ENCODE data around the gene GRIK4.

The GRIK4 gene

GRCh38 chr11:120771551-120772060 lies 260.1 kb downstream of the GRIK4 start:
- DNase-seq (ENCODE audit: low read depth in 2 of 2) = no peak
- TF ChIP-seq CTCF (IDR thresholded peaks at IDR 0.05; ENCODE audit: low read depth, low read length) = no peak
- no peak overlapping the region for H3K4me3 ChIP-seq (replicated peaks in 1 of 2; ENCODE audit: low read depth in 2 of 2, low read length in 2 of 2)

- H3K4me3 ChIP-seq (replicated peaks in 1 of 2; ENCODE audit: low read depth in 2 of 2, low read length in 2 of 2) = no peak overlapping the region
- peak; percentile 45 to 63 for DNase-seq (ENCODE audit: low read depth in 2 of 2)
- TF ChIP-seq CTCF (IDR thresholded peaks at IDR 0.05; ENCODE audit: low read depth, low read length) = no peak
Measured at GRCh38 chr11:120773501-120774031, 262.0 kb downstream of the GRIK4 start.

DNA sequence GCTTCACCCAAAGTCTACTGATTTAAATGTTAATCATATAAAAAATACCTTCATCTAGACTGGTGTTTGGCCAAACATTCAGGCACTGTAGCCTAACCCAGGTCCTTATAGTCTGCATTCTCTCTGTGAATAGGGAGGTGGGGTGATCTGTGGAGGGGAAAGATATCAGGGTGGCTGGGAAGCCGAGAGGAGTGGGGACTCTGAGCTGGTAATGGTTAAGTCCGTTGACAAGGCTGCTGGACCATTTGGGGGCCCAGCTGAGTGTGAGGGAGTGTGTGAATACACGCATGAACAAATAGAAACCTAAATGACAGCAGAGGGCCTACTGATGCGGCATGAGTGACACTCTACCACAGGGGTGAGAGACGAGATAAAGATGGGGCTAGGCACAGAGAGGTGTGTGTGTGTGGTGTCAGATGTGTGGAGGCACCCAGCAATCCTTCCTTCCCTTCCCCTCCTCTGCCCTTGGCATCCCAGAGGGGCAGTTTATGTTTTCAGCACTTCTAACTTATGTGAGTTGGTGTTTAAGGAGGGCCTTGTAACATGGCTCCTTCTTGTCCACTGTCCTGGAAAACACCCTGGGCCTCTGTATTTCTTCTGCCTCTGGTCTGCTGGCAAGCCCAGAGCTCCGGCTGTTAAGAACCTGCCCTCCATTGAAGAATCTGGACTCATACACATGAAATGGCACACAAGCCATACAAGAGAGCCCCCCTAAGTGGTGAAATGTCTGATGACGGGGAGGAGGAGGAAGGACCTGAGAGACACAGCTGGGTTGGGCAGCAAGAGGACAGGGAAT lies 263.2 kb downstream of the GRIK4 start:
- no peak for TF ChIP-seq CTCF (IDR thresholded peaks at IDR 0.05; ENCODE audit: low read depth, low read length)
- no peak overlapping the region for H3K4me3 ChIP-seq (replicated peaks in 1 of 2; ENCODE audit: low read depth in 2 of 2, low read length in 2 of 2)
- no peak for DNase-seq (ENCODE audit: low read depth in 2 of 2)

GRCh38 chr11:120775986-120776951 lies 264.7 kb downstream of the GRIK4 start:
- DNase-seq (ENCODE audit: low read depth in 2 of 2) = no peak
- no peak for TF ChIP-seq CTCF (IDR thresholded peaks at IDR 0.05; ENCODE audit: low read depth, low read length)
- H3K4me3 ChIP-seq (replicated peaks in 1 of 2; ENCODE audit: low read depth in 2 of 2, low read length in 2 of 2) = no peak overlapping the region

GRCh38 chr11:120778685-120779490 lies 267.3 kb downstream of the GRIK4 start:
- H3K4me3 ChIP-seq (replicated peaks in 1 of 2; ENCODE audit: low read depth in 2 of 2, low read length in 2 of 2) = no peak overlapping the region
- no peak for TF ChIP-seq CTCF (IDR thresholded peaks at IDR 0.05; ENCODE audit: low read depth, low read length)
- DNase-seq (ENCODE audit: low read depth in 2 of 2) = no peak

GRCh38 chr11:120780239-120780638 lies 268.7 kb downstream of the GRIK4 start:
- DNase-seq (ENCODE audit: low read depth in 2 of 2) = peak; percentile 27 to 52
- TF ChIP-seq CTCF (IDR thresholded peaks at IDR 0.05; ENCODE audit: low read depth, low read length) = no peak
- no peak overlapping the region for H3K4me3 ChIP-seq (replicated peaks in 1 of 2; ENCODE audit: low read depth in 2 of 2, low read length in 2 of 2)

Measured in cardiac fibroblast (primary cell).